HG03469 (cell line): ENCODE measurements around the gene GPR45.
"Not testable (repeated sequence)": the region's sequence is repeated elsewhere in the genome, so short reads cannot be mapped to it uniquely, and the experiment has no call there.

ENCODE experiments used
- ATAC-seq: cut with Tn5 transposase; IDR thresholded peaks from one replicate; pipeline ENCODE4 v1.9.1; 2021; ENCODE audit warnings: mild to moderate bottlenecking, moderate library complexity, moderate number of reproducible peaks; ENCODE audit not compliant: unreplicated experiment

GPR45 gene, protein sequence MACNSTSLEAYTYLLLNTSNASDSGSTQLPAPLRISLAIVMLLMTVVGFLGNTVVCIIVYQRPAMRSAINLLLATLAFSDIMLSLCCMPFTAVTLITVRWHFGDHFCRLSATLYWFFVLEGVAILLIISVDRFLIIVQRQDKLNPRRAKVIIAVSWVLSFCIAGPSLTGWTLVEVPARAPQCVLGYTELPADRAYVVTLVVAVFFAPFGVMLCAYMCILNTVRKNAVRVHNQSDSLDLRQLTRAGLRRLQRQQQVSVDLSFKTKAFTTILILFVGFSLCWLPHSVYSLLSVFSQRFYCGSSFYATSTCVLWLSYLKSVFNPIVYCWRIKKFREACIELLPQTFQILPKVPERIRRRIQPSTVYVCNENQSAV

DNA sequence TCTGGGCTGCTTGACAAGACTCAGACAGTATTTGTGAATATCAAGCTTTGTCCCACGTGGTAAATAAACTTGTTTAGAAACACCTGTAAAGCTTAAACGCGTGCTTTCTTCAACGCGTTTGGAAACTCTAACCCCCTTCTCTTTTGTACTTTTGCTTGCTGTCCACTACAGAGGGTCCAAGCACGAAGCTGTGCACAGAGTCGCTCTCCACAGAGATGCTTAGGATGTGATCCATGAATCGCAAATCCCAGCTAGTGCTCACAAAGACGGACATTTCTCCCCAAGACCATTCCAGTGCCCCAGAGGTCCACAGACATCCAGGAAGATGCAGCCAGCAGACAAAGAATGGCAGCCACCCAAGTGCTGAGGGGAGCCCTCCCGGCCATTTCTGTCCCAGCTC is at the start of gene GPR45:
Gene GPR45, plus strand, starts transcription at position 301 of the 400 bp plus-strand sequence. CDS start 116 bp downstream, outside the sequence.
- ATAC-seq: no peak

DNA sequence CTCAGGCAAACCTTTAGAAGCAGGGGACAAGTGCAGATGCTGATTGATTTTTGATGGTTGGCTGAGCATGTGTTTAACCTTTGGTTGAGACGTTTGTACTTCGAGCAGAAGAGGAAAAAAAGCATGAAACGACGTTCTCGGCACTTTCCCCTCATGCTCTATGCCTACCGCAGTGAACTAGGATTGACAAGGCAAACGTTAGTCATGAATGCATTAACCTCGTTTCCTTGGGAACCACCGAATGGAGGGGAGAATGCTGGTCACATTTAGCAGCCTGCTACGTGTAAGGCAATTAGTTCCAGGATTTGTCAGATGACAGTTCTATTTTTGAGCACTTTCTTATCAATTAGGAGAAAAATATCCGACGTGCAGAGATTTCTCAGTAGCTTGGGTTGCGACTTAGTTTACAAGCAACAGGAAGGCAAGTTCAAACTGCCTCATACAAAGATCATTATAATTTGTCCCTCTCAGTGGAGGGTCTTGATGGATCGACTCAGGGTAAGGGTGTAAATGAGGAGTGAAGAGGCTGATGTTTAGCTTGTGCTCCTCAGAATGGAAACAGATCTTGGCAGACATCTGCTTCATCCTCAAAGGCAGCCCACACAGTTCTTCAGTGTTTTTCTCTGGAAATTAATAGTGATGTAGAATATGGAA is 47.4 kb upstream of the GPR45 start:
- no peak for ATAC-seq

DNA sequence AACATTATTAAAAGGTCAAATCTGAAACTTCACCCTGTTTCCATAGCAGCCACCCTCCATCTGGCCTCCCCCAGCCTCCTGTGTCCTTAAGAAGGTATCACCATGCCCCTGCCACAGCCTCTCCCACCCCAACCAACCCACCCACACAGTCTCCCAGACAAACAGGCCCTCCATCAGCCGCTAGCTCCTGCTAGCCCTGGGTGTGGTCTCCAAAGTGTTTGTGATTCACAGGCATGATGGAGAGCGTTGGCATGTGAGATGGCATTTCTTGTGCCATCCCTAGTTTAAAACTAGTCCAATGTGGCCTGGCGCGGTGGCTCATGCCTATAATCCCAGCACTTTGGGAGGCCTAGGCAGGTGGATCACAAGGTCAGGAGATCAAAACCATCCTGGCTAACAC is 44.9 kb upstream of the GPR45 start:
- no peak for ATAC-seq

DNA sequence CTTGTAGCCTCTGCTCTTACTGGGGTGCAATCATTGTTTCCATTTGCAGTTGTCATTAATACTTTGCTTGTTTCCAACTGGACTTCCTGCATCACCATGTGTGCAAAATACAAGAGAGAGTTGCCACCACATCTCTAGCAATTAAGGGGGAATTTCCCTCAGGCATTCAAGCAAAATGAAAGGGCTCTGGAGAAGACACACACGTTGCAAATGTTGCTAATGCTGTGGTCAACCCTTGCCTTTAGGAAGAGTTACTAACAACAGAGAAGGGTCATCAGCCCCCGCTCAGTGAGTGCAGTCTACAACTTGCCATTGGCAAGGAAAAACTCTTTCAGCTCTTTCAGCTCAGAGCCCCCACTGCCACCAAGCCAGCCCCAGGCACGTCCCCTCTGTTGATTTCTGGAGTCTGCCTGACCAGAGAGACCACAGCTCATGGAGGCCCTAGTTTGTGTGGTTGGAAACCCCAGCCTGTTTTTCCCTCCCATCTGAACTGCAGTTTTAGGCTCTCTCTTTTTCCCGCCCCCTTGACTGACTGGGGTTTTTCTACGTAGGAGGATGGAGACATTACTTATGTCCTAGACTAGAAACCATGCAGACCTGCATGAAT is 25.9 kb upstream of the GPR45 start:
- no peak for ATAC-seq

DNA sequence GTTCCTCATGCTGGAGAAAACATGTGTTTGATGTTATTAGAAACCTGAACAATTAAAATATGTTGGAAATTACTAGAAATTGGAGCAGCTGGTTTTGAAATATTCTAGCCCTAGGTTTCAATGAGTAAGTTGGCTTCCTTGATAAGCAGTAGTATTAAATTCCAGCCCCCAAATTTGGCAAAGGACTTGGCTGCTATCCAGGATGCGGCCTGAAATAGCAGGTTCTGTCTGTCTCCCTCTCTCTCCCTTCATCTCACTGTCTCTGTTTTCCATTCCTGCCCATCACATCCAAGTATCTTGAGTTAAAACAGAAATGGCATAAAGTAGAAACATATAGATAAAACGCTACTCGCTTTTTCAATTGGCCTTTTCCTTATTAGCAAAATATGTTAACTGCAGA is 20.9 kb upstream of the GPR45 start:
- ATAC-seq: no peak

DNA sequence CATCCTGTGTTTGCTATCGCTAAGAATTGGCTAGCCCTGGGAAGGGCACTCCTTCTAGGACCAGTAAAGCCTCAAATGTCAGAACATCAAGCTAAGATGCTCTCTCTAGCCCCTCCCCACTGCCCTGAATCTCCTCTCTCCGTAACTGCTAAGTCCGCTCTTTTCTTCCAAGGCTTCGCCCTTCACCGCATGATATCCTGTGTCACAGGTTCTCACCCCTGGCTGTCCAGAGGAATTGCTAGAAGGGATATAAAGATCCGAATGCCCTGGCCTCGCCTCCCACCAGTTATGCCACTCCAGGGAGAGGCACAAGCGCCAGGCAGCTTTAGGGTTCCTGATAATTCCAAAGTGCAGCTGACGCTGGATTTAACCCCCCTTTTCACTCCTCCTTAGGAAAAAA is 17.1 kb upstream of the GPR45 start:
- no peak for ATAC-seq

DNA sequence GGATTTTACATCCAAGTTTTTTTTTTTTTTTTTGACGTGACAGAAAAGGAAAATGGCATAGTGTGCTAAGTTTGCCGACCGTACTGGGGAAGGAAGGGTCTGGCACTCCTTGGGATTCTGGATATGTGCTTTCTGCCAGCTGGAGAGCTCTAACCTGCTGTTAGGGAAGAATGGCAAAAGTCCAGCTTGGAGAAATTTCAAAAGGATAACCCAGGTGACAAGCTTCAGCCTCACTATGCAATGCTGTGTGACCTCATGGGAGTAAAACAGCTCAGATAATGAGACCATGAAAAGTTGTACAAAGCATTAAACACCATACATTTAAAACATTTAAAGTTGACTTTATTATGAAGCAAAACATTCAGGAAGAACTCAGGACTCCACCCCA is 10.3 kb upstream of the GPR45 start:
- no peak for ATAC-seq

DNA sequence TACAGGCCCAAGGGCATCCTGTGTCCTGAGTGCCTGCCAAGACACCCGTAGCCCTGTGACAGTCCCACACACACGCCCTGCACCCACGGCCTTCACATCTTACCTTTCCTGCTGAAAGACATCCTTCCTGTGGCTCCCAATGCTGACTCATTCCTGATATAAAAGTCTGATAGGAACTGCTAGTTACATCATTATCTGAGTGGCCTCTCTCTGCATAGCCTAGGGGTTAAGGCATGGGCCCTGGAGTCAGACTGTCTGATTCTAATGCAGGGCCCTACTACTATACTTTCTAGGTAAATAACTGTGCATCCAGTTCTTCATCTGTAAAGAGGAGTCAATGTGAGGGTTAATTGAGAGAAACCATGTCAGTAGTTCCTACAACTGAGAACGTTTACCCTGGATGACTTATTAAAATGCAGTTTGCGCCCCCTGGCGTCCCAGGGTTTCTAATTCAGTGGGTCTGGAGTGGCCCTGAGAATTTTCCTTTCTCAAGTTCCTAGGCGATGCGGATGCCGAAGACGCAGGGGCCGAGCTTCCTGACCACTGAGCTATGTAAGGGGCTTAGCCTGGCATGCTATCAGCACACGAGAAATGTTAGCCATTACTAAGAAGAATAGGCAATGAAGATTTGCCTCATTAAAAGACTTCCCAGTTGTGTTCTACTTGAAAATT is 6.0 kb upstream of the GPR45 start:
- ATAC-seq: no peak

DNA sequence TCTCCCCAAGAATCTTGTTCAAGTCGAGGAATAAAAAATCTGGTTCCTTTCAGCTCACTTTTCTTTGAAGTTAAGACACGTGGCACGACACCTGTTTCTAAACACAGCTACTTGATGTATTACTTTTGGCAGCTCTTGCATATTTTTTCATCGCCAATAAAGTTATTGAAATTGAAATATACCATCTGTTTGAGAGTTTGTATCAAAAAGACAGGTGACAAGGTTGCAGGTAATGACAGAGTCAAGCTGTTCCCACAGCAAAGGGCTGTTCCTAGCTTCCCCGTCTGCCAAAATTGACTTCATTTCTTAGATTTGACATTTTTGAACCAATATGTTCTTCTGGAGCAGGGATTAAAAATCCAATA is 5.5 kb upstream of the GPR45 start:
- no peak for ATAC-seq

DNA sequence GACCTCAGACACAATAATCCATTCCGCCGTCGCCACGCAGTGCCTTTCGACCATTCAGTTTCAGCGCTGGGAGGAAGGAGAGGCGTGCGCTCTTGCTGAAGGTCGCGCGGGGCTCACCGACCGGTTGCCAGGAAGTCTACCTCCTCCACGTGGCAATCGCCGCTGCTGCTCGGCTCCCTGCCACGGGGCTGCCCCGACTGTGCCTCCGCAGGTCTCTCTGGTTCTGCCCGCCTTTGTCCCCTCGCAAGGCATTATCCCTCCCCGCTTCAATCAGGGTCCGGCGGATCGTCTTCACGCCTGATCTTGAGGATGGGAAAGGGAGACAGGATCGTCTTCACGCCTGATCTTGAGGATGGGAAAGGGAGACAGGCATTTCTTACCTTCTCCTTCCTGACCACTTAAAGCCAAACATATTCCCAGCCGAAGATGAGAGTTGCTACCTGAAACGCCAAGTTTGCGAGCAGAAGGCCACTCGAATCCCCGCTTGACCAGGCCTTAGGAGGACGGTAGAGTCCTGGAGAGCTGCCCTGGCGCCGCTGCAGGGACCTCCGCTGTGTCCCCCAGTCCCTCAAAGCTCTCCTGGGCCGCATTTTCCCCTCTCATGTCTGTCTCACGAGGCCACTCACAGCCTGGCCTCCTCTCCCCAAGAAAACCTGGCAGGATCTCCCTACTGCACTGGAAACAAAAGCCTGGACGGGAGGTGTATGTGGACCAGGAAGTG is 4.3 kb upstream of the GPR45 start:
- no peak for ATAC-seq

DNA sequence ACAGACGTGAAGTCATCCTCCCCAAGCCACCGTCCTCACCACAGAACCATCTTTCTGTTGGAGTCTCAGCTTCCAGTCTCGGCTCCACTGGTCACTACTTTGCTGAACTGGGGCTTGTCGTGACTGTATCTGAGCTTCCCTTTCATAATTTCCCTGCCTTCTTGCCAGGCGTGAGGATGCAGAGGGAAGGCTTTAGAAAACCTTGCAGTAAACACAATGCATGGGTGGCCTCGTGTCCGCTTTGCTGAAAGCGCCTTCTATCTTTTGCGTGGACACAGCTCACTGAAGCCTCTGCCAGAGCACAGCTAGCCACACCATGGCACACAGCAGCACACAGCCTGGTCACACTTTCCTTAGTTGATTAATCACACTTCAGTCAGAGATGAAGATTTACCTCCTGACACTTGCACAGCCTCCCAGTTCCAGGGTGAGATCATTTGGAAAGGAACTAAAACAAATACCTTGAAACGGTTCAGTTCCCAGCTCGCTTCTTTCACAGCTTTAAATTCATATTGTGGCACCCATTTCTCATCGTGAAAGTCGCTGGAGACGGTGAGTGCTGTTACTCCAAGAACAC is 2.8 kb upstream of the GPR45 start:
- ATAC-seq: no peak

DNA sequence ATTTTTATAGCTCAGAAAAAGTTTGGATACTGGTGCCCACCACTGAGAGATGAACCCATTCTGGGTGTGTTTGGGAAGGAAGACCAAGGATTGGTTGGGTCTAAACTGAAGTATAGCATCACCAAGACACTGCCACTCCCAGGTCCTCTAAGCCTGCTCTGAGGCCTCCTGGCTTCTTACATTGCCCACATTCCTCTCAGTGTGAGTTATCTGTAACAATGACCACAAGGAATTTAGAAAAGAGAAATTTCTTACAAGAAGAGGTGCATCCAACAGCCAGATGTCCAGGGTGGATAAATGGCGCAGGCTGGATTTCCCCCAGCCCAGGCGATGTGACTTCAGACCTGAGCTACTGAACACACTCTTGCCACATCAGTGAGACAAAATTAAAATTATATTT is 1.6 kb upstream of the GPR45 start:
- no peak for ATAC-seq

DNA sequence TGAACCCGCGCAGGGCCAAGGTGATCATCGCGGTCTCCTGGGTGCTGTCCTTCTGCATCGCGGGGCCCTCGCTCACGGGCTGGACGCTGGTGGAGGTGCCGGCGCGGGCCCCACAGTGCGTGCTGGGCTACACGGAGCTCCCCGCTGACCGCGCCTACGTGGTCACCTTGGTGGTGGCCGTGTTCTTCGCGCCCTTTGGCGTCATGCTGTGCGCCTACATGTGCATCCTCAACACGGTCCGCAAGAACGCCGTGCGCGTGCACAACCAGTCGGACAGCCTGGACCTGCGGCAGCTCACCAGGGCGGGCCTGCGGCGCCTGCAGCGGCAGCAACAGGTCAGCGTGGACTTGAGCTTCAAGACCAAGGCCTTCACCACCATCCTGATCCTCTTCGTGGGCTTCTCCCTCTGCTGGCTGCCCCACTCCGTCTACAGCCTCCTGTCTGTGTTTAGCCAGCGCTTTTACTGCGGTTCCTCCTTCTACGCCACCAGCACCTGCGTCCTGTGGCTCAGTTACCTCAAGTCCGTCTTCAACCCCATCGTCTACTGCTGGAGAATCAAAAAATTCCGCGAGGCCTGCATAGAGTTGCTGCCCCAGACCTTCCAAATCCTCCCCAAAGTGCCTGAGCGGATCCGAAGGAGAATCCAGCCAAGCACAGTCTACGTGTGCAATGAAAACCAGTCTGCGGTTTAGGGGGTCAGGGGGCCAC is 897 bp downstream of the GPR45 start:
- ATAC-seq: no peak

DNA sequence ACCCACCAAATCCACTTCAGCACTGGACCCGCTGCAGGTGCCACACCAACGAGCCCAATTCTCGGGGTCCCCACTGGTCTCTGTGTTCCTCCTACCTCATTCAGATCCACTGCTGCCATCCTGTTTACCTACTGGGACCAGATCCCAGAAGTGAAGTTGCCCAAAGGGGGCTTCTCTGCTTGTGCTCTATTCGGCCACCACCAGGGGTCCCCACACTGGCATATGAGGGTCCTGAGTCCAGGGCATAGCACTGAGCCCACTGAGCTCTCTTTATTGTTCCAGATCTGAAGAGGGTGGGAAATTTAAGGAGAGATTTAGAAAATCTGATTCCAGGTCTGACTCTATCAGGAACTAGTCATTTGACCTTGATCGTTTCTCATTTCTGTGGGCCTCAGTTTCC is 2.4 kb downstream of the GPR45 start:
- no peak for ATAC-seq

DNA sequence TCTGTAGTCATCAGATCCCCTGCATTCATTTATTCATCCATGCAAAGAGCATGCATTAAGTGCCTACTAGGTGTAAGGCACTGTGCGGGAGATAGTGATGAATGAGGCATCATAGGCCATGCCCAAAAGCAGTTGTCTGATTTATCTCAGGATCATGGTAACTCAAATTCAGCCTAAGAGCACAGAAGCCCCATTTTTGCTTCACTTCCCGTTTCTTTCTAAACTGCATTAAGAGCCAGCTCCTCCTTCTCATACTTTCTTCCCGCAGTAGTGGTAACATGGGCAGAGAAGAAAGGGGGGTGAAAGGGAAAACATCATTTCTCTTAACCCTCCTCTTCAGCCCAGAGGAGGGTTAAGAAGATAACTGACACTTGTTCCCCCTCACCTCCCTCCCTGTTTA is 2.9 kb downstream of the GPR45 start:
- ATAC-seq: no peak

DNA sequence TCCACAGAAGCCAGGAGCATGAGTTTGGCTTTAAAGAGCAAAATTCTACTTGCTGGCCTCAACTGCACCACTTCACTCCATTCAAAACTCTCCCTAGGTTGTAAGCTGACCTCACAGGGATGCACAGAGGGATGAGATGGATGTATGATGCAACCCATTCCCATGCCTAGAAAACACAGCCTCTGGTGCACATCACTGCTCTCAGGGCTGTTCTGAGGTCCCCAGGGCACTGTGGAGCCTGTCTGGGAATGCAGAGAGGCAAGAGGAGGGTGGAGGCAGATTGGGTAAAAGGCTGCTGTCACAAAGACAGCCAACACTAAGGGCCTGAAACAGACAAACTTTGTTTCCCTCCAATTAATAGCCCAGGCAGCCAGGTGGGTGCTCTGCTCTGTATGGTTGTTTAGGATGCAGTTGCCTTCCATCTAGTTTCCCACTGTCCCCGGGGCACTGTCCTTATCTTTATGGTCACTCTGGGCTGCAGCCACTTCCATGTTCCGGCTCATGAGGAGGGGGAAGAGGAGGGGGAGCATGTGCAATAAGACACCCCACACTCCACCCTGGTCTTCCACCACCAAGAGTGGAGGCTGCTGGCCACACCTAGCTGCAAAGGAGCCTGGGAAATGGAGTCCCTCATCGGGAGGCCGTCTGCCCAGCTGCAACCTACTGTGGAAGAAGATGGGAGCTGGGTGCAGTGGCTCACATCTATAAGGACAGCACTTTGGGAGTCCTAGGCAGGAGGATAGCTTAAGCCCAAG is 7.0 kb downstream of the GPR45 start:
- ATAC-seq: no peak

DNA sequence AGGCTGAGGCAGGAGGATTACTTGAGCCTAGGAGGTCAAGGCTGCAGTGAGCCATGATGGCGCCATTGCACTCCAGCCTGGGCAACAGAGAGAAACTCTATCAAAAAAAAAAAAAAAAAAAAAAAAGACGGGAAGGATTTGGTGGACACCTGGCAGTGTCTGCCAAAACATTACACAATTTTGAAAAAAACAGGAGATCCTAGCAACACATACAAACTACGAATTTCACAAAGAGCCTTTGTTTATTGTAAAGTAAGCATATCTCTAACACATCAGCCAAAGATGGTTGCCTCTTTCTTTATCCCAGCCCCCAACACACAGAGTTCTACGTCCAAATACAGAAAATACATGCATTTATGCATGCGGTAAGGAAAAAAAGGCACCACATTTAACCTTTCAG is 7.6 kb downstream of the GPR45 start:
- no peak for ATAC-seq

DNA sequence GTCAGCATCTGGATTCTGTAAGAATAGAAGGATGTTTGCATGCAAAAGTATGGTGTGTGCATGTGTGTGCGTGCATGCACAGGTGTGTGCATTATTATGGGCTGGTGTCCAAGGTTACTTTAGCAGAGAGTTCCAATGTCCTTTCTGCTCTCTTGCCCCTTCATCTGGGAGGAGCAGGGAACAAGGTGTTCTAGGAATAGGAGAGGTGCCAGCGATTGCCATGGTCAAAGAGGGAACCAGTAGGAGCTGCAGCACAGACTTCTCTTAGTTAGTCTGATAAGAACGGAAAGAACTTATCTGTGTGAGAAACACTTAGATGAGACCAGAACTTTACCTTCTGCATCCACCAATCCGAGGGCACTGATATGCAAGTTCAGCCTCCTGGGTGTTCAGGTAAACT is 8.3 kb downstream of the GPR45 start:
- no peak for ATAC-seq

DNA sequence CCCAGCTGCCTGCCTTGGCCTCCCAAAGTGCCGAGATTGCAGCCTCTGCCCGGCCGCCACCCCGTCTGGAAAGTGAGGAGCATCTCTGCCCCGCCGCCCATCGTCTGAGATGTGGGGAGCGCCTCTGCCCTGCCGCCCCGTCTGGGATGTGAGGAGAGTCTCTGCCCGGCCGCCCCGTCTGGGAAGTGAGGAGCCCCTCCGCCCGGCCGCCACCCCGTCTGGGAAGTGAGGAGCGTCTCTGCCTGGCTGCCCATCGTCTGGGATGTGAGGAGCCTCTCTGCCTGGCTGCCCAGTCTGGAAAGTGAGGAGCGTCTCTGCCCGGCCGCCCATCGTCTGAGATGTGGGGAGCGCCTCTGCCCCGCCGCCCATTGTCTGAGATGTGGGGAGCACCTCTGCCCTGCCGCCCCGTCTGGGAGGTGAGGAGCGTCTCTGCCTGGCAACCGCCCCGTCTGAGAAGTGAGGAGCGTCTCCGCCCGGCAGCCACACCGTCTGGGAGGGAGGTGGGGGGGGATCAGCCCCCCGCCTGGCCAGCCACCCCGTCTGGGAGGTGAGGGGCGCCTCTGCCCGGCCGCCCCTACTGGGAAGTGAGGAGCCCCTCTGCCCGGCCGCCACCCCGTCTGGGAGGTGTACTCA is 9.6 kb downstream of the GPR45 start:
- not testable (repeated sequence) for ATAC-seq
